ENCODE data around the gene FBXW9.
"Not testable (repeated sequence)": the region's sequence is repeated elsewhere in the genome, so short reads cannot be mapped to it uniquely, and the experiment has no call there.

Gene FBXW9

GRCh38 chr19:12680034-12680433 lies 16.4 kb downstream of the FBXW9 start:
- no peak for FAIRE-seq

- not testable (repeated sequence) for FAIRE-seq
Measured at GRCh38 chr19:12678039-12678438, 18.4 kb downstream of the FBXW9 start.

GRCh38 chr19:12676928-12677327 lies 19.5 kb downstream of the FBXW9 start:
- FAIRE-seq, result no peak

GRCh38 chr19:12676384-12676792 lies 20.0 kb downstream of the FBXW9 start:
- no peak for FAIRE-seq

GRCh38 chr19:12675940-12676339 lies 20.5 kb downstream of the FBXW9 start:
- FAIRE-seq, result no peak

GRCh38 chr19:12675399-12675798 lies 21.0 kb downstream of the FBXW9 start:
- no peak for FAIRE-seq

GRCh38 chr19:12672744-12673143 lies 23.7 kb downstream of the FBXW9 start:
- FAIRE-seq, result no peak

GRCh38 chr19:12670159-12670928 lies 26.1 kb downstream of the FBXW9 start:
- FAIRE-seq, result no peak

- peak; percentile 56 for FAIRE-seq
Measured at GRCh38 chr19:12669270-12670158, 26.9 kb downstream of the FBXW9 start.

GRCh38 chr19:12668932-12669269 lies 27.5 kb downstream of the FBXW9 start:
- no peak for FAIRE-seq

GRCh38 chr19:12668346-12668745 lies 28.1 kb downstream of the FBXW9 start:
- no peak for FAIRE-seq

GRCh38 chr19:12667731-12668302 lies 28.6 kb downstream of the FBXW9 start:
- no peak for FAIRE-seq

- FAIRE-seq, result no peak
Measured at GRCh38 chr19:12666265-12667048, 30.0 kb downstream of the FBXW9 start, which contains the start of the genes MAN2B1 and WDR83. TSS of gene MAN2B1 (minus strand) at chr19:12666742. CDS start at chr19:12666701, 41 bp downstream. TSS of gene WDR83 (plus strand) at chr19:12666807. CDS start at chr19:12669791, 2,984 bp downstream.

GRCh38 chr19:12665671-12666264 lies 30.7 kb downstream of the FBXW9 start:
- no peak for FAIRE-seq

GRCh38 chr19:12665281-12665573 lies 31.2 kb downstream of the FBXW9 start:
- no peak for FAIRE-seq

- FAIRE-seq, result no peak
Measured at GRCh38 chr19:12664406-12665280, 31.8 kb downstream of the FBXW9 start.

GRCh38 chr19:12660980-12661379 lies 35.5 kb downstream of the FBXW9 start:
- no peak for FAIRE-seq

- FAIRE-seq, result no peak
Measured at GRCh38 chr19:12657966-12658365, 38.5 kb downstream of the FBXW9 start.

GRCh38 chr19:12656899-12657571 lies 39.4 kb downstream of the FBXW9 start:
- no peak for FAIRE-seq

GRCh38 chr19:12655546-12655945 lies 40.9 kb downstream of the FBXW9 start:
- no peak for FAIRE-seq

- no peak for FAIRE-seq
Measured at GRCh38 chr19:12652219-12652618, 44.2 kb downstream of the FBXW9 start.

All from islet of Langerhans (tissue), 1 donor.